Omental fat pad (tissue), 4 donors: Measurements from ENCODE around the gene CD3D. TPM values are rescaled to one million over a fixed set of nuclear protein-coding genes. Genes with fewer than 3 reads are reported as not detected.
A peak's percentile ranks its signal among the peaks of the same experiment; 100 is the strongest.

Source experiments
- ATAC-seq: fragments of 150-250 bp; one replicate; pipeline ENCODE4 v1.9.1; 2016; ENCODE audit warnings: mild to moderate bottlenecking, moderate library complexity; ENCODE audit not compliant: low FRiP score
- DNase-seq: peaks from one replicate; pipeline ENCODE4 v3.0.0-alpha.2; 2019; ENCODE audit warnings: low spot score
- CTCF ChIP-seq, 3 donors: fragments of 450-650 bp; IDR thresholded peaks; one replicate each; pipeline ENCODE4 v1.5.1; 2016 to 2017; ENCODE audit warnings: antibody characterized with exemption in 3 of 3, mild to moderate bottlenecking in 3 of 3, moderate library complexity in 2 of 3
- total RNA-seq, 4 donors: library from RNA; depleted of rRNA; stranded (reverse); fragments of >200 nt; gene quantifications; one replicate each; pipeline ENCODE4 v1.1.0, GENCODE V29; 2016

Gene CD3D
- total RNA-seq, 4 donors from 2014 or later, result 1.7 to 3.4 (median 2.6) TPM

DNA sequence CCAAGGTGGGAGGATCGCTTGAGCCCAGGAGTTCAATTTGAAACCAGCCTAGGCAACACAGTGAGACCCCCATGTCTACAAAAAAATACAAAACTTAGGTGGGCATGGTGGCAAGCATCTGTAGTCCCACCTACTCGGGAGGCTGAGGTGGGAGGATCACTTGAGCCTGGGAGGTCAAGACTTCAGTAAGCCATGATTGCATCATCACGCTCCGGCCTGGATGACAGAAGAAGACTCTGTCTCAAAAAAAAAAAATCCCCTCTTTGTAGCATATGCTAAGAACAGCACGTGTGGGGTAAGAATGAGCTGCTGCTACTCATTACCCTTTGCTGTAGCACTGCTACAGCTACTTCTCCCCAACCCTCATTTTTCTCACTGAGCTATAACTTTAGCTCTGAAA is 31.4 kb upstream of the CD3D start:
- TF ChIP-seq CTCF (IDR thresholded peaks at IDR 0.05), result no peak

GRCh38 chr11:118373263-118373662 is 30.8 kb upstream of the CD3D start:
- no peak for TF ChIP-seq CTCF (IDR thresholded peaks at IDR 0.05)
- ATAC-seq, result no peak
- no peak for DNase-seq

More for the DNA sequence above, 31.4 kb upstream of the CD3D start:
- ATAC-seq, result no peak
- no peak for DNase-seq

DNA sequence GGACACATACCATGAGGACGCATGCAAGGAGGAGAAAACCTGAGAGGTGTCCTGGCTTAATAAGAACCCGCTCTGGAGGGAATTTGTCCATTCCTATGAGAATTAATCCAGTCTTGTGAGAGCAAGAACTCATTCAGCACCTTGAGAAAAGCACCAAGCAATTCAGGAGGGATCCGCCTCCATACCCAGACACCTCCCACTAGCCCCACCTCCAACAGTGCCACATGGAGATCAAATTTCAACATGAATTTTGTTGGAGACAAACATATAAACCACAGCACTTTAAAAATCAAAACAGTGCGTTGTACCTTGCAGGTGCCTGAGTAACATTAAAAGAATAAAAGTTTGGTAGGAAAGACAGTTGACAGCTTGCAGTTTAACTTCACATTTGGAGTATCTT is 28.3 kb upstream of the CD3D start:
- no peak for TF ChIP-seq CTCF (IDR thresholded peaks at IDR 0.05)
- ATAC-seq, result no peak
- no peak for DNase-seq

DNA sequence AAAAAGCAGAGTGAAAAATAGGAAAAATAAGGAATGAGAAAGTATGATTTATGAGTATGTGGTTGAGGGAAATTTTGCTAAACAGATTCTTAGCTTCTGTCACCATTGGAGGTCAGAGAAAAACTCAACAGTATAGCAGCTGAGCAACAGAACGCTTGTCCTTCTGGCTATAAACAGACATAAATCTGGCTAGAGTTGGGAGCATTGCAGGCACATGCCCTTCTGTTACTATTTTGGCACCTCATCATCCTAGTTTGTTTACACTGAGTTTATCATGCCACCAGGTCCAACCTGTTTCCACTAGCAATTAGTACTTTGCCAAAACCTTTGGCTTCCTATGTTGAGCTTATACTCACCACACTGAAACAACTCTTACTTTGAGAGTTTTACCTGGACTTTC is 23.8 kb upstream of the CD3D start:
- no peak for DNase-seq
- no peak for ATAC-seq
- no peak for TF ChIP-seq CTCF (IDR thresholded peaks at IDR 0.05)

DNA sequence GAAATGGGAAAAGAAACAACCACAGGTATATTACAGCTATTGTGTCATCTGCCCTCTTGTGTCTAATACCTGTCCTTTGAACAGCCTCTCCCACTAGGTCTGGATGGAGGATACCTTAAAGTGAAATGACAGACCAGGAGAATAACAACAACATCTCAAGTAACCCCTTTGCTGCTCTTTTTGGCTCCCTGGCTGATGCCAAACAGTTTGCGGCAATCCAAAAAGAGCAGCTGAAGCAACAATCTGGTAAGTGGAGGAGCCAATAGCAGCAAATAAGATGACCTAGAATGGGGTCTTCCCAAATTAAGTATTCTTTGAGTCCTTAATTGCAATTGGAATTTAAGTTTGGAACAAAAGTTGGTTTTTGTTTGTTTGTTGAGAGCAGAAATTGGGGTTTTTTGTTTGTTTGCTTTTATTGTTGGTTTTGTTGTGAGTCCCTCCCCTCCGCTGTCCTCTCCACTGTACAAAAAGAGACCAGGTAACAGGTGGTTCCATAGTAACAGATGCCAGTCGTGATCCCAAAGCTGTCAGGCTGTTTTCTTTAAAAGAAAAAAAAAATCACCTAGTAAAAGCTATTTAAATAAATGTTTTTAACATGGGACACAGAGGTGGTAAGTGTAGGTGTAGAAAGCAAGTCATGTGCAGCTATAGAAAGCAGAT is 22.6 kb upstream of the CD3D start:
- no peak for TF ChIP-seq CTCF (IDR thresholded peaks at IDR 0.05)
- ATAC-seq (no peak), DNase-seq (no peak)

DNA sequence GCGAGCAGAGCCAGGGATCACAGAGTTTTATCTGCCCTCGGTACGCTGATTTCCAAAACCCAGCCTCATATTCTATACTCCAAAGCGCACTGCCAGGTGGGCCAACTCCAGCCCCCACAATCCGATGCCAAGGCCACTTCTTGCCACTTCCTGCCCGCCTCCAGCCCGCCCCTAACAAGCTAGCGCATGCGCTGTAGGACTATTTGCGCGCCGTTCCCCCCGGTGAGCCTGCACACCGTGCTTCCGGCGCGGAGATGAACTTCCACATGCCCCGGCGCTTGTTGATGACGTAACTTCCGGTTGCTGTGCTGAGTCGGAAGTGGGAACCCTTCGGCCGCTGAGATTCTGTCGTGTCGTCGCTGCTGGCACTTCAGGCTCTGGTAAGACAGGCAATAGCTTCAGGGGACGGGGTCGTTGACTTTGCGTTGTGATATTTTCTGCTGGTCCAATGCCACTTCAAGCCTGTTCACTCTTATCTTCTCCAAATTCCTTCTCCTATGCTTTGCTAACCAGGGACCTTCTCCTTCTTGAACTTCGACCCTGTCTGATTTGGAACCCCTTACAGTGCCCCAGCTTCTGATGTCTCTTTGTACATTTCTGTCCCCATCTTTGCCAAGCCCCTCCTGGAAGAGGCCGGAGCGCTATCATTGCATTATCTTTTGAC is 16.9 kb upstream of the CD3D start, which contains the start of gene UBE4A:
TSS of gene UBE4A (plus strand) at position 306 of the 664 bp plus-strand sequence. CDS start 5,481 bp downstream, outside the sequence.
- peak; percentile 97 for DNase-seq
- no peak for TF ChIP-seq CTCF (IDR thresholded peaks at IDR 0.05)
- peak; percentile 58 for ATAC-seq

DNA sequence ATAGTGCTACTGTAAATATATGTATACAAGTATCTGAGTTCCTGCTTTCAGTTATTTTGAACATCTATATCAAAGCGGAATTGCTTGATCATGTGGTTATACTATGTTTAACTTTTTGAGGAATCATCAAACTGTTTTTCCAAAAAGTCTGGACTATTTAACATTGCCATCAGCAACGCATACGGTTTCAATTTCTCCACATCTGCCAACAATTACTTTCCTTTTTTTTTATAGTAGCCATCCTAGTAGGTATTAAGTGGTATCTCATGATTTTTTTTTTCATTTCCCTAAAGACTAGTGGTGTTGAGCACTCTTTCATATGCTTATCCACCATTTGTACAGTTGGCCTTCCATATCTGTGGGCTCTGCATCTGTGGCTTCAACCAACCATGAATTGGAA is 15.6 kb upstream of the CD3D start:
- no peak for TF ChIP-seq CTCF (IDR thresholded peaks at IDR 0.05)
- ATAC-seq, result no peak
- no peak for DNase-seq
